GM04503 (cell line): Measurements from ENCODE around the gene HYAL3.
"Not testable (repeated sequence)": the region's sequence is repeated elsewhere in the genome, so short reads cannot be mapped to it uniquely, and the experiment has no call there.

Experiments
- DNase-seq: peaks from one replicate; pipeline ENCODE4 v3.0.0-alpha.2; 2012; ENCODE audit warnings: low read depth

HYAL3 gene

DNA sequence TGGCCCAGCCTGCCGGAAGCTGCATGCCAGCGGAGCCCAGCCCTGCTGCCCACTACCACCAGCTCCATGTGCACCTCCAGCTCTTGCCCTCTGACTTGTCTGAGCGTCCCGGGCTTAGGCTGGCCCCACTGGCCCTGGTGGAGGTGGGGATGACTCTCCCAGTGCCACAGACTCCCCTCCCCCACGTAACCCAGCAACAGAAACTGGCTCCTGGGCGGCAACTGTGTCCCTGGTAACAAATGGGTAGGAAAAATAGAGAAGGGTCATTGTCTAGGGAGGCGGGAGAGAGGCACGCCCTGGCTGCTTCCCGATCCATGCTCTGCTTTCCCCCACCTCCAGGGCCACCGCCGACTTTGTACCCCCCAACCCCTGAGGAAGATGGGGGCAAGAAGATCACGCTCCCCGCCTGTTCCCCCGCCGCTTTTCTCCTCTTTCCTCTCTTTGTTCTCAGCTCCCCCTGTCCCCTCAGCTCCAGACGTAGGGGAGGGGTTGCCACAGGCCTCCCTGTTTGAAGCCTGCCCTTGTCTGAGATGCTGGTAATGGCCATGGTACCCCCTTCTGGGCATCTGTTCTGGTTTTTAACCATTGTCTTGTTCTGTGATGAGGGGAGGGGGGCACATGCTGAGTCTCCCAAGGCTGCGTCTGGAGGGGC lies 41.0 kb downstream of the HYAL3 start:
- DNase-seq, result no peak

DNA sequence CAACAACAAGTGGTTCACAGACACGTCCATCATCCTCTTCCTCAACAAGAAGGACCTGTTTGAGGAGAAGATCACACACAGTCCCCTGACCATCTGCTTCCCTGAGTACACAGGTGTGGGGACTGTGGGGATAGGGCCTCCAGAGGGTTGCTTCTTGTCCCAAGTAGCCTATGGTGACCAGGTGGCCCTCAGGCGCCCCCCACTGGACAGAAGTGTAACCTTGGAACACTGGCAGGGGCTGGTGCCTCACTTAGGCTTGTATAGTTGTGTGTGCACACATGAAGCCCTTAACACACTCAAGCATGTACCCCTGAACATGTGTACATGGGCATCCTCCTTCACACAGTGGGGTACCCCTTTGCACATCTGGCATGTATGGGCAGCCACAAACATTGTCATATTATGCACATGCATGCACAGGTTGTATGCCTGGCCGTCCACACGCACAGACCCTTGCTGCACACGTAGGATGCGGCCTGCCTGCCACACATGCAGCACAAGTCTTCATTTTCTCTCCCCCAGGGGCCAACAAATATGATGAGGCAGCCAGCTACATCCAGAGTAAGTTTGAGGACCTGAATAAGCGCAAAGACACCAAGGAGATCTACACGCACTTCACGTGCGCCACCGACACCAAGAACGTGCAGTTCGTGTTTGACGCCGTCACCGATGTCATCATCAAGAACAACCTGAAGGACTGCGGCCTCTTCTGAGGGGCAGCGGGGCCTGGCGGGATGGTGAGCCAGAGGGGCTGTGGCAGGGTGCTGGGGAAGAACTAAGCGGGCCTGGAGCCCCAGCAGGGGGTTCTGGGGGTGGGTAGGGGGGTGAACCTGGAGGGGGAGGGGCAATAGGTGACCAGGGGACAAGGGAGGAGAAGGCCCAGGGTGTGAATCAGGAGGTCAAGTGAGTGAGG lies 42.0 kb downstream of the HYAL3 start:
- DNase-seq, result no peak

DNA sequence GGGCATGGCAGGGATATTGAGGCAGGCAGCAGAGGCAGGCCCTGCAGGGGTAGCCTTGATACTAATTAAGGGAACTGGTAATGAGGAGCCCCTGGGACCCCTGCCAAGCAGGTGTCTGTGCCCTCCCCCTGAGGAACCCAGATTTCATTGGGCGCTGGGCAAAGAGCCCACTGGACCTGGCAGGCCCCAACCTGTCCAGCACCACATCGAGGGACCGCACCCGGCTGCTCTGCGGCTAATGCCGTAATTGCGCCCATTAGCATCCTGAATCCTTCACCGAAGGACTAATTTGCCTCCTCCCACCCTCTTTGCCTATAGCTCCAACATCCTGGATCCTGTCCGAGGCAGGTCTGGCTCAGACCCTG lies 44.0 kb downstream of the HYAL3 start:
- DNase-seq, result no peak

DNA sequence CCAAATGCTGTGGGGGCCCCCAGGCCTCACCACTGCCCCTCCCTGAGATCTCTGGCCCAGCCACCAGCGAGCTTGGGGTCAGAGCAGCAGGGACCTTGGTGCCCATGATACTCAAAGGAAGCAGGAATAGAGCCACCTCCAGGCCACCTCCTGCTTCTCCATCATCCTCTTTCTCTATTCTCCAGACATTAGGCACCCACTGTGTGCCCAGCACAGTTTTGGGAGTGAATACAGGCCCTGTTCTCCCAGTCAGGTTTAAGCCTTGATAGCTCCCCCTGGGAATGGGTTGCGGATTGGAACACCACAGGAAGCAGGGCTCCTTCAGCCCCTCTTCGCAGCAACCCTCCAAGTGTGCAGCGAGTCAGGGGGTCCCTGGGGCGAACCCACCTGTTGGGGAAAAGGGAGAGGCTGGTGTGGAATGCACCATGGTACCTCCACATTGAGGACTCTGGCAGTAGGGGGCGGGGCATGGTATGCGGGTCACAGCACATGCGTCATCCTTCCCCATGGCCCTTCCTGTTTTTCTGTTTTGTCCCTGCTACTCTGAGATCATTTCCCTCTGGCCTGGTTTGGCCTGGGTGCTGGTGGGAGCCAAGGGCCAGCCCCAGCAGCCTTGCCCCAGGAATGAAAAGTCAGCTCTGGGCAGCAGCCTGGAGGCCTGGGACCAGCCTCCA lies 44.5 kb downstream of the HYAL3 start:
- no peak for DNase-seq

DNA sequence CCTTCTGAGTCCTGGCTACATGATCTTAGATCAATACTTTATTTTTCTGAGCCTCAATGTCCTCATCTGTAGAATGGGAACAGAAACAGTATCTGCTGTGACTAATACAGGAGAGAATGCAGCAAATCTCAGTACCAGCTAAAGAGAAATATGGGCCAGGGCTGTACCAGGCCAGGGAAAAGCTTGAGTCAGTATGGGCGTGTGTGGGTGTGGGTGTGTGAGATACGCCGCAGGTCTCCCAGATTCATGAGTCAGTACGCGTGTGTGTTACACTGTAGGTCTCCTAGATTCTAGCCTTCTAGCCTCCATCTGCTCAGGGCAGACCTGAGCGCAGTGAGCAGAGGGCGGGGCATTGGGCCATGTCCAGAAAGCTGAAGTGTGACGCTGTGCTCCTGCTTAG lies 48.0 kb downstream of the HYAL3 start:
- no peak for DNase-seq

DNA sequence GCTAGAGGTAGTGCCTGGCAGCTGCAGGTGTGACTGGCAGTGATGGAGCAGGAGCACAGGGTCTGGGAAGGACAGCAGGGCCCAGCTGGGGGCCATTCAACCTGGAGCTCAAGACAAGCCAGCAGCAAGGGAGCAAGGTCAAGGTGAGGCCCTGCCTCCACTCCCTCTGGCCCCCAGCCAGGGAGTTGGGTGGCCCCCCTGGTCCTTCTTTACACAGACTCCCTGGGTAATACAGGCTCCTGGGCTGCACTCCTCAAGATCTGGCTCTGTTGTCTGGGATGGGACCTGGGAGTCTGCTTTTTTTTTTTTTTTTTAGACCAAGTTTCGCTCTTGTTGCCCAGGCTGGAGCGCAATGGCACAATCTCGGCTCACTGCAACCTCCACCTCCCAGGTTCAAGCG lies 48.7 kb downstream of the HYAL3 start:
- DNase-seq, result no peak

DNA sequence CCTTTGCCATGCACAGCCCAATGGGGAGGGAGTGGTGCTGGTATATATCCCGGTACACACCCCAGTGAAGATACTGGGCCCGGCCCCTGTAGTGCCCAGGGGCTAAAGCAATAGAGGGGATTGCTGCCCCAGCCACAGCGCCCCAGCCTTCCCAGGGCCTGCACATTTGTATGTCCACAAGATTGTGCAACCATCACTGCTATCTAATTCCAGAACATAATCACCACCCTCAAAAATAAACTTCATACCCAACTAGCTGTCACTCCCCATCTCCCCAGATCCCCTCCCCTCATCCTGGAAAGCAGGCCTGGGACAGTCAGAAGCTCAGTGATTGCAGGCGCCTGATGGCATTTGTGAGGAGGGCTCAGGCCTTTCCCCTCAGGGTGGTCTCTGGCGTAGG lies 49.7 kb downstream of the HYAL3 start:
- DNase-seq, result no peak

DNA sequence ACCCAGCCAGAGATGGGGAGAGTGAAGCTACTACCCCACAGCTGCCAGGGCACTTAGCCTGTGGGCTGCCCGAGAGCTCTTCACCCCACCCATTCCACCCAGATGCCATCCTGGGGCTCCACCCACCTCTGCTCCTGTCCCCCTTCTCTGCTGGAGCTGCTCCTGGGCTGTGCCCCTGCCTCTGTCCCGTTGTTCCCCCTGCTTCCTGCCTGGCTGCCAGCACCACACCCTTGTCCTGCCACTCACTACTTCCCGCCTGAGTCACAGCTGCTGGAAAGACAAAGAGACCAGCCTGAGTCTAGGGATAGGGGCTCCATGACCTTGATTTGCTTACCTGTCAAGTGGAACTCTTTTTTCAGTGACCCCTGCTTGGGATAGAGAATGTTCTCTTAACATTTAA lies 50.8 kb downstream of the HYAL3 start:
- DNase-seq, result no peak

DNA sequence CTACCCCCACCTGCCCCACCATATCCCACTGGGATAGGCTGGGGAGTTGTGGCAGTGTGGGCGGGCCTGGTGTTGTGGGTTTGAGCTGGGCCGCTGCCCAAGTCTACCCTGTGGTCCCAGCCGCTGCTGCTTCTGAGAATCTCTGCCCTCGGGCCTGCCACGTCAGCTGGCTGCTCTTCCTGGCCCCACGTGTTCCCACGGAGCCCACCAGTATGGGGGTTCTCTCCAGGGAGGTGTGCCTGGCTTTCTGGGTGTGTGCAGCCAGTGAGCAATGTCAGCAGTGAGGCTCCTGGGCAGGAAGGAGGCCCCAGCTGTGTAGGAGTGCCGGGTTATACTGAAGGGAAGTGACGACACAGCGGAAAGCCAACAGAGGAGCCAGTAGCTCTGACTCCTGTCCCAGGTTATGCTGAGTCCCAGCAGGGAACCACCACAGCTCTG lies 52.7 kb downstream of the HYAL3 start:
- DNase-seq, result peak; percentile 75

DNA sequence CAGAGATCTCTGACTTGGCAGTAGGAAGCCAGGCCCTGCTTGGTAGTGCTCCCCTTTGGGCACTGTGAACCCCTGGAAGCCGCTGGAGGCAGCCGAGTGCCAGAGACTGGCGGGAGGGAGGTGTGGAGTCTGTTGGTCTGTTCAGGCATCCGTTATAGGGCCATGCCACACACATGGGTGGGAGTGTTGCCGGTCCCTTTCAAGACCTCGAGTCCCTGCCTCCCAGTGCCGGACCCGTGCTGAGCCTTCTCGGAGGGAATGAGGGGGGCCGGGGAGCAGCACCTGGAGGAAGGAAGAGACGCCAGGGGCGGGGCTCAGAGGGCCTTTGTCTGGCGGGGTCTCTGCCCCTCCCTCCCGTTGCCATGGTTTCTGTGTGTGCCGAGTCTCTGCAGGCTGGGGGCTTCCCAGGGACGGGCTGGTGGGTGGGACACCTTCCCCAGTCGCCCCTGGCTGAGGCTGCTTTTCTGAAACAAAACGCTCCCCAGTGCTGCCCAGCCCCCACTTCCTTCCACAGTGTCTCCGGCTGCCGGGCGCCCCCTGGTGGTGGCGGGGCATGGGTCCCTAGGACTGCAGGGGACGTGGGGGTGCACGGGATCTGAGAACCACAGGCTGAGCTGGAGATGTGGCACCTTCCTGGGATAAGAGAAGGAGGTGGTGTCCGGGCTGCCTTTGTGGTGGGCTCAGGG lies 53.2 kb downstream of the HYAL3 start:
- DNase-seq, result no peak

DNA sequence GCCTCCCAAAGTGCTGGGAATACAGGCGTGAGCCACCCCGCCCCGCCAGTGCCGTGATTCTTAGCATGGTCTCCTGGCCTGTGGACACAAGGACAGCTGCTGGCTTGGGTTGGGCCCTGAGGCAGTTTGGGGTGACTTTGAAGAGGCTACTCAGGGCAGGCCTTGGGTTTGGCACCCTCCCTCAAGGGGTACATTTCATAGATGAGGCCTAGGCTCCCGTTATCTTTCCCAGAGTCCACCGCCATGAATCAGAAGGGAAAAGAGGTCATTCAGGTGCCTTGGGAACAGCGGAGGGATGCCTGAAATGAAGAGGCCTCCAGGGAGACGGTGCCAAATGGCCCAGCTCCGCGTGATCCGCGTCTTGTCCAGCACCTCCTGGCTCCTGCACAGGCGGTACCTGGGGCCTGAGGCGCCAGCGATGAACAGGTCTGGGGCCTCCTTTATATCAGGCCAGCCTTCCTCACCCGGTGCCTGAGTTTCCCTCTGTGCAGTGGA lies 53.9 kb downstream of the HYAL3 start:
- DNase-seq, result no peak

DNA sequence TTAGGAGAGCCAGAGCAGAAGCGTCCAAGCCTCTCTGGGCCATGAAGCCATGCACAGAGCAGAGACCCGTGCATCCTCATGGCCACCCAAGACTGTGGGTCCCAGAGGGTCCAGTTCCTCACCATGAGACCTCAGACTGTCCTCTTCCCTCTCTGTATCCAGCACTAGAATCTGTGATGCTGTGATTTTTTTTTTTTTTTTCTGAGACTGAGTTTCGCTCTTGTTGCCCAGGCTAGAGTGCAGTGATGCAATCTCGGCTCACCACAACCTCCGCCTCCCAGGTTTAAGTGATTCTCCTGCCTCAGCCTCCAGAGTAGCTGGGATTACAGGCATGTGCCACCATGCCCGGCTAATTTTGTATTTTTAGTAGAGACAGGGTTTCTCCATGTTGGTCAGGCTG lies 54.4 kb downstream of the HYAL3 start:
- DNase-seq, result not testable (repeated sequence)

DNA sequence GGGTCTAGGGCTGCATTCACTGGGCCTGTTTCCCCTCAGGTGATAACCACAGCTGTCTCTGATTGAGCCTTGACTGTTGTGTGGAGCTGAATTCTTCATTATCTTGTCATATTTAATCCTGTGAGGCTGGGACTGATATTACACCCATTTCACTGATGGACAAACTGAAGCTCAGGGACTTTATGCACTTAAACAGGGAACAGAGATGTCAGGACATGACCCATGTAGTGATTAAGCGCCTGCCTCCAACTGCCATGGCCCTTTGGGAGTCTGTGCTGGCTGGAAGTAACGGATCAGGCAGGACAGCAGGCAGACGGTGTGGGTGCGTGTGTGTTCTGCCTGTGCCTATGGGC lies 55.7 kb downstream of the HYAL3 start:
- no peak for DNase-seq

DNA sequence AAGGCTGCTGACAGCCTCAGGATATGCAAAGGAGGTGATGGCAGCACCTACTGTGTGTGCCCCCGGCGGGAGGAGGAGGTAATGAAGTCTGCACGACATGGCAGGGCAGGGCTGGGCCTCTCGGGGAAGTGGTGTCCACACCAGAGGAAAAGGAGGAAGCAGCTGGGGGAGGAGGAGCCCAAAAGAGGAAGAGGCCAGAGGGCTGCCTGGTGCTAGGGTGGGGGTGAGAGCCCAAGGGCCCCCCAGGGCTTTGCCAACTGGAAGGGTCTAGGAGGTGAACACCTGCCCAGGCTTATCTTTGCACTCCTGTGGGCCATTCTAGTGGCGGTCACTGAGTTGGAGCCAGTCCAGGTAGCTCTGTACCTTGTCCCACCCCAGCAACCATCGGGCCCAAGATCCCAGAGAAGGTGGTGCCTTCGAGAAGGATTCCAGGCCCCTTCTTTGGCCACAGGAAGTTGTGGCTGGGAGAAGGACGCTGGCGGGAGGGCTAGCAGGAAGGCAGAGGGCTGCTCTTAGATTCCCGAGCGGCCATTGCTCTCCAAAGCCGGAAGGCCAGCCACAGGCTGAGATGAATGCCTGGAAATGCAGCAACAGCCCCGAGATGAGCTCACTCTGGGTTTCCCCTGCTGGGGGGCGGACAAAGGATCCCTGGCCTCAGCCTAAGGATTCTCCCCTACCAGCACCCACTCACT lies 56.2 kb downstream of the HYAL3 start:
- no peak for DNase-seq
